ENCODE measurements around the gene NIM1K.

- no peak for TF ChIP-seq CTCF (IDR thresholded peaks at IDR 0.05 in 4 of 5, conservative IDR thresholded peaks at IDR 0.05 in 1 of 5)
- TF ChIP-seq POLR2A (IDR thresholded peaks at IDR 0.05) = no peak
These were observed 41.9 kb downstream of the NIM1K start for GRCh38 chr5:43233946-43234345.

All from gastrocnemius medialis (tissue), 4 donors.